Measurements from ENCODE around the gene COMMD1.

GRCh38 chr2:62045017-62045543, 139.6 kb downstream of the COMMD1 start:
- TF ChIP-seq SUZ12 (IDR thresholded peaks at IDR 0.05; ENCODE audit: extremely low read depth, insufficient read depth, insufficient read length) (no peak), ZNF274 (IDR thresholded peaks at IDR 0.05; ENCODE audit: low read depth, low read length) (no peak), YY1 (IDR thresholded peaks at IDR 0.05; ENCODE audit: insufficient read depth, insufficient read length) (no peak)

Data from NT2/D1 (cell line).